HCT116 (cell line): ENCODE measurements around the gene UCK1. TPM values are rescaled to one million over a fixed set of nuclear protein-coding genes. Genes with fewer than 3 reads are reported as not detected.

ENCODE experiments used
- ATAC-seq: fragments of 200-7000 bp; cut with Tn5 transposase; 2 replicates; pipeline ENCODE4 v1.9.1; 2020; ENCODE audit warnings: mild to moderate bottlenecking, moderate library complexity
- BruUV-seq: library from RNA; stranded (reverse); fragments of 400-500 nt; replicated peaks from 2 replicates; lab custom pipeline; 2021; lab: Mats Ljungman, UMichigan
- CTCF ChIA-PET: fragments of 300-600 bp; sonication (Branson Sonifier 250); formaldehyde crosslinking; loops from one replicate; lab custom pipeline; 2021; ENCODE audit warnings: antibody characterized with exemption; lab: Charles Lee
- POLR2A ChIA-PET: fragments of 300-600, 350-600 bp; sonication (Branson Sonifier 250); formaldehyde crosslinking; loops from one replicate; lab custom pipeline; 2021; ENCODE audit warnings: antibody characterized with exemption; lab: Charles Lee
- RAD21 ChIA-PET, 2 experiments: fragments of 300-600 bp; sonication (Branson Sonifier 250); formaldehyde crosslinking; loops; one replicate each; lab custom pipeline; 2023; ENCODE audit warnings: low total read pairs in 2 of 2; ENCODE audit not compliant: uncharacterized antibody in 2 of 2, unreplicated experiment in 2 of 2, low non-redundant PET in 1 of 2; lab: Charles Lee
- DNase-seq: peaks from one replicate; pipeline ENCODE4 v3.0.0-alpha.2; 2010; ENCODE audit warnings: low read depth, low spot score
- H2AFZ ChIP-seq: fragments of 200-600 bp; shearing (Covaris generic), sonication (generic); 2 replicates; pipeline ENCODE4 v1.6.1; 2017; ENCODE audit warnings: low read depth, mixed run types, mixed read lengths, antibody characterized with exemption, low read length; ENCODE audit not compliant: poor library complexity, severe bottlenecking
- H3K27ac ChIP-seq: 2 replicates; pipeline ENCODE4 v1.5.1; 2012; ENCODE audit warnings: low read depth, low read length
- H3K27me3 ChIP-seq: fragments of 200-600 bp; sonication (generic); 2 replicates; pipeline ENCODE4 v1.6.1; 2016; ENCODE audit warnings: mixed run types, low read length, mixed read lengths; ENCODE audit not compliant: insufficient read depth
- H3K36me3 ChIP-seq, 2 experiments: fragments of 200-500 bp in 1 of 2; fragments of 200-600 bp in 1 of 2; sonication (Bioruptor generic) in 1 of 2; sonication (generic) in 1 of 2; 2 replicates each; pipeline versions ENCODE4 v1.5.1 to v1.6.1; 2014 to 2016; ENCODE audit warnings: low read length in 2 of 2, inconsistent platforms in 1 of 2, mixed read lengths in 1 of 2, mixed run types in 1 of 2; ENCODE audit not compliant: insufficient read depth in 2 of 2, control insufficient read depth in 1 of 2
- H3K4me1 ChIP-seq, 2 experiments: fragments of 200-600 bp in 1 of 2; sonication (generic) in 1 of 2; 2 replicates each; pipeline versions ENCODE4 v1.5.1 to v1.6.1; 2012 to 2017; ENCODE audit warnings: low read length in 2 of 2, inconsistent platforms in 1 of 2, mild to moderate bottlenecking in 1 of 2, mixed read lengths in 1 of 2, mixed run types in 1 of 2, moderate library complexity in 1 of 2; ENCODE audit not compliant: insufficient read depth in 2 of 2, control insufficient read depth in 1 of 2
- H3K4me2 ChIP-seq: fragments of 200-600 bp; sonication (generic); 2 replicates; pipeline ENCODE4 v1.6.1; 2017; ENCODE audit warnings: mixed run types, low read length, mixed read lengths
- H3K4me3 ChIP-seq, 2 experiments: fragments of 200-600 bp in 1 of 2; sonication (generic) in 1 of 2; replicated peaks in 1 of 2; 2 replicates each; pipeline ENCODE4 v1.5.1; 2011 to 2016; ENCODE audit warnings: low read length in 2 of 2, control low read depth in 1 of 2, low read depth in 1 of 2, mild to moderate bottlenecking in 1 of 2, mixed read lengths in 1 of 2, mixed run types in 1 of 2
- H3K79me2 ChIP-seq: fragments of 200-600 bp; sonication (generic); 2 replicates; pipeline ENCODE4 v1.6.1; 2017; ENCODE audit warnings: mild to moderate bottlenecking, mixed run types, low read length, moderate library complexity, mixed read lengths; ENCODE audit not compliant: insufficient read depth
- H3K9ac ChIP-seq: fragments of 200-600 bp; sonication (generic); 2 replicates; pipeline ENCODE4 v1.6.1; 2016; ENCODE audit warnings: low read length, mixed read lengths
- H3K9me2 ChIP-seq: fragments of 200-600 bp; sonication (generic), shearing (Covaris generic); 2 replicates; pipeline ENCODE4 v1.6.1; 2017; ENCODE audit warnings: mixed run types, mild to moderate bottlenecking, moderate library complexity; ENCODE audit not compliant: insufficient read depth
- H3K9me3 ChIP-seq, 2 experiments: fragments of 200-500 bp in 1 of 2; fragments of 200-600 bp in 1 of 2; sonication (Bioruptor generic) in 1 of 2; sonication (generic) in 1 of 2; 2 replicates each; pipeline ENCODE4 v1.6.1; 2014 to 2017; ENCODE audit warnings: low read length in 2 of 2, mixed read lengths in 2 of 2, inconsistent platforms in 1 of 2, low read depth in 1 of 2, mild to moderate bottlenecking in 1 of 2, mixed run types in 1 of 2, moderate library complexity in 1 of 2; ENCODE audit not compliant: control insufficient read depth in 1 of 2, insufficient read depth in 1 of 2
- H4K20me1 ChIP-seq: fragments of 200-600 bp; sonication (generic), shearing (Covaris generic); 2 replicates; pipeline ENCODE4 v1.6.1; 2017; ENCODE audit warnings: mixed run types, mild to moderate bottlenecking, moderate library complexity; ENCODE audit not compliant: insufficient read depth
- ATF3 ChIP-seq: IDR thresholded peaks from 2 replicates; pipeline ENCODE4 v1.6.1; 2012
- CBX3 ChIP-seq: IDR thresholded peaks from 2 replicates; pipeline ENCODE4 v1.6.1; 2012; ENCODE audit warnings: low read depth
- CEBPB ChIP-seq: IDR thresholded peaks from 2 replicates; pipeline ENCODE4 v1.6.1; 2012; ENCODE audit warnings: low read depth
- CTCF ChIP-seq, 3 experiments: fragments of 200-600 bp in 1 of 3; sonication (generic) in 1 of 3; IDR thresholded peaks in 2 of 3; conservative IDR thresholded peaks in 1 of 3; 2 replicates each; pipeline ENCODE4 v1.5.1; 2012 to 2017; ENCODE audit warnings: low read depth in 2 of 3, low read length in 2 of 3, antibody characterized with exemption in 1 of 3, borderline replicate concordance in 1 of 3, control low read depth in 1 of 3, mild to moderate bottlenecking in 1 of 3, mixed read lengths in 1 of 3, mixed run types in 1 of 3, moderate library complexity in 1 of 3; ENCODE audit not compliant: insufficient read depth in 1 of 3
- EGR1 ChIP-seq: IDR thresholded peaks from 2 replicates; pipeline ENCODE4 v1.6.1; 2012; ENCODE audit warnings: low read depth
- ELF1 ChIP-seq: IDR thresholded peaks from 2 replicates; pipeline ENCODE4 v1.6.1; 2012; ENCODE audit warnings: low read depth, borderline replicate concordance
- FOSL1 ChIP-seq: IDR thresholded peaks from 2 replicates; pipeline ENCODE4 v1.6.1; 2012; ENCODE audit warnings: low read depth
- JUND ChIP-seq: IDR thresholded peaks from 2 replicates; pipeline ENCODE4 v1.6.1; 2012
- POLR2A ChIP-seq: IDR thresholded peaks from 2 replicates; pipeline ENCODE4 v1.7.0; 2011; ENCODE audit warnings: borderline replicate concordance; ENCODE audit not compliant: insufficient read depth, insufficient read length; ENCODE audit errors: extremely low read depth
- RAD21 ChIP-seq: IDR thresholded peaks from 2 replicates; pipeline ENCODE4 v1.6.1; 2012; ENCODE audit warnings: low read depth, mild to moderate bottlenecking
- SIN3A ChIP-seq: IDR thresholded peaks from 2 replicates; pipeline ENCODE4 v1.6.1; 2012; ENCODE audit warnings: low read depth
- SP1 ChIP-seq: IDR thresholded peaks from 2 replicates; pipeline ENCODE4 v1.6.1; 2012; ENCODE audit warnings: low read depth
- SRF ChIP-seq: IDR thresholded peaks from 2 replicates; pipeline ENCODE4 v1.6.1; 2012; ENCODE audit warnings: low read depth
- TCF7L2 ChIP-seq: IDR thresholded peaks from 2 replicates; pipeline ENCODE4 v1.7.0; 2011; ENCODE audit warnings: borderline replicate concordance, inconsistent platforms; ENCODE audit not compliant: insufficient read depth, insufficient read length; ENCODE audit errors: extremely low read depth
- ZBTB33 ChIP-seq: IDR thresholded peaks from 2 replicates; pipeline ENCODE4 v1.6.1; 2011; ENCODE audit warnings: mild to moderate bottlenecking, low read length, moderate library complexity; ENCODE audit not compliant: insufficient replicate concordance; ENCODE audit errors: extremely low read depth
- ZFX ChIP-seq: fragments of 450-650 bp; IDR thresholded peaks from 2 replicates; pipeline ENCODE4 v1.6.1; 2017
- intact Hi-C: fragments of 100-400 bp; cut with micrococcal nuclease; formaldehyde crosslinking; loops from 2 replicates; pipeline ENCODE4 v1.10.0; 2022
- total RNA-seq: library from RNA; stranded (reverse); gene quantifications from one replicate; pipeline ENCODE4 v1.2.1, GENCODE V29; 2021; ENCODE audit not compliant: unreplicated experiment

Gene UCK1
- total RNA-seq, 1 experiment from 2014 or later: 17.5 TPM

GRCh38 chr9:131513177-131513576 is 17.9 kb downstream of the UCK1 start:
- no peaks in the 10 kb centered on the region for H4K20me1 ChIP-seq
- no peak overlapping the region for H3K4me3 ChIP-seq
- no peaks in the 10 kb centered on the region for H3K4me1 ChIP-seq
- no peak overlapping the region for H3K9ac ChIP-seq
- no peaks in the 10 kb centered on the region for H3K27me3 ChIP-seq
- RAD21 ChIA-PET: no interaction called here
- no peaks in the 10 kb centered on the region for H3K9me2 ChIP-seq
- ATAC-seq: no peak
- CTCF ChIA-PET: no interaction called here
- POLR2A ChIA-PET: no interaction called here
- no peak overlapping the region for H3K27ac ChIP-seq
- intact Hi-C loops: no loop called here
- no peaks in the 10 kb centered on the region for H3K79me2 ChIP-seq
- TF ChIP-seq SIN3A (no peak), JUND (no peak), TCF7L2 (no peak), RAD21 (no peak), POLR2A (no peak), CEBPB (no peak), SRF (no peak), ZFX (no peak), CBX3 (no peak), EGR1 (no peak), FOSL1 (no peak), SP1 (no peak)
- H2AFZ ChIP-seq: no peak overlapping the region
- DNase-seq: no peak
- no peak overlapping the region for H3K4me2 ChIP-seq
- peaks cover 18 to 32% of the 10 kb centered on the region in 2 experiments for H3K36me3 ChIP-seq
- H3K9me3 ChIP-seq: no peaks in the 10 kb centered on the region
- BruUV-seq: no TSS peak

- ATAC-seq (no peak), DNase-seq (no peak)
- H3K27me3 ChIP-seq: no peaks in the 10 kb centered on the region
- no peak overlapping the region for H3K27ac ChIP-seq
- no peaks in the 10 kb centered on the region for H3K4me1 ChIP-seq
- no peaks in the 10 kb centered on the region for H4K20me1 ChIP-seq
- H3K79me2 ChIP-seq: no peaks in the 10 kb centered on the region
- H3K4me3 ChIP-seq: no peak overlapping the region
- H2AFZ ChIP-seq: no peak overlapping the region
- no peak overlapping the region for H3K9ac ChIP-seq
- H3K9me3 ChIP-seq: no peaks in the 10 kb centered on the region
- ChIA-PET RAD21 (no interaction called here), CTCF (no interaction called here), POLR2A (no interaction called here)
- intact Hi-C loops: no loop called here
- H3K4me2 ChIP-seq: no peak overlapping the region
- BruUV-seq: no TSS peak
- H3K9me2 ChIP-seq: no peaks in the 10 kb centered on the region
- peaks cover 18 to 26% of the 10 kb centered on the region in 2 experiments for H3K36me3 ChIP-seq
- TF ChIP-seq CTCF (IDR thresholded peaks at IDR 0.05 in 2 of 3, conservative IDR thresholded peaks at IDR 0.05 in 1 of 3; ENCODE audit: borderline replicate concordance in 1 of 3, insufficient read depth in 1 of 3, low read depth in 2 of 3, low read length in 2 of 3) (no peak), RAD21 (no peak), POLR2A (no peak), JUND (no peak), SRF (no peak), CEBPB (no peak), ATF3 (no peak), CBX3 (no peak), ZBTB33 (no peak), SP1 (no peak), ELF1 (no peak)
These were observed 19.2 kb downstream of the UCK1 start for GRCh38 chr9:131511880-131512279.
